ENCODE results near the gene SYT1.

SYT1 gene

GRCh38 chr12:79299447-79300198 is 435.0 kb downstream of the SYT1 start:
- no peak for DNase-seq

- DNase-seq: peak; percentile 28
These were observed 435.6 kb downstream of the SYT1 start for GRCh38 chr12:79300199-79300568.

- no peak for DNase-seq
These were observed 436.6 kb downstream of the SYT1 start for GRCh38 chr12:79301181-79301580.

GRCh38 chr12:79302162-79302814 is 437.7 kb downstream of the SYT1 start:
- no peak for DNase-seq

- no peak for DNase-seq
These were observed 442.8 kb downstream of the SYT1 start for GRCh38 chr12:79307340-79307739.

GRCh38 chr12:79309039-79309438 is 444.5 kb downstream of the SYT1 start:
- DNase-seq: no peak

- DNase-seq: no peak
These were observed 452.7 kb downstream of the SYT1 start for GRCh38 chr12:79317179-79317847.

GRCh38 chr12:79322905-79323304 is 458.3 kb downstream of the SYT1 start:
- DNase-seq: no peak

- DNase-seq: no peak
These were observed 460.0 kb downstream of the SYT1 start for GRCh38 chr12:79324571-79324970.

GRCh38 chr12:79326222-79326621 is 461.6 kb downstream of the SYT1 start:
- no peak for DNase-seq

- no peak for DNase-seq
These were observed 462.1 kb downstream of the SYT1 start for GRCh38 chr12:79326663-79327062.

GRCh38 chr12:79327465-79327864 is 462.9 kb downstream of the SYT1 start:
- no peak for DNase-seq

- DNase-seq: peak; percentile 27
These were observed 465.4 kb downstream of the SYT1 start for GRCh38 chr12:79329933-79330332.

GRCh38 chr12:79331870-79332269 is 467.3 kb downstream of the SYT1 start:
- peak; percentile 43 for DNase-seq

GRCh38 chr12:79333144-79333543 is 468.6 kb downstream of the SYT1 start:
- DNase-seq: no peak

- DNase-seq: no peak
These were observed 473.2 kb downstream of the SYT1 start for GRCh38 chr12:79337662-79338290.

GRCh38 chr12:79344855-79345847 is 480.6 kb downstream of the SYT1 start:
- DNase-seq: peak; percentile 15

GRCh38 chr12:79347866-79348265 is 483.3 kb downstream of the SYT1 start:
- DNase-seq: no peak

GRCh38 chr12:79351251-79351650 is 486.7 kb downstream of the SYT1 start:
- DNase-seq: no peak

- no peak for DNase-seq
These were observed 491.6 kb downstream of the SYT1 start for GRCh38 chr12:79356216-79356615.

GRCh38 chr12:79357048-79357447 is 492.5 kb downstream of the SYT1 start:
- DNase-seq: no peak

- DNase-seq: no peak
These were observed 494.2 kb downstream of the SYT1 start for GRCh38 chr12:79358716-79359300.

Measured in fibroblast of skin of scalp (primary cell).